BJ (cell line): ENCODE results near the gene HPS1. TPM values are rescaled to one million over a fixed set of nuclear protein-coding genes. Genes with fewer than 3 reads are reported as not detected.

Experiments used
- CTCF ChIA-PET: fragments of 350-600 bp; formaldehyde crosslinking; extraction: SDS; loops from one replicate; lab custom pipeline; 2021; ENCODE audit warnings: antibody characterized with exemption, inconsistent platforms; lab: Yijun Ruan, JAX
- POLR2A ChIA-PET: fragments of 300-600 bp; sonication (Branson Sonifier 250); formaldehyde crosslinking; extraction: SDS; loops from one replicate; lab custom pipeline; 2021; ENCODE audit warnings: antibody characterized with exemption; lab: Charles Lee
- DNase-seq: peaks from one replicate; pipeline ENCODE4 v3.0.0-alpha.2; 2011; ENCODE audit warnings: low read depth
- H3K27me3 ChIP-seq: 2 replicates; pipeline ENCODE4 v1.6.0; 2011; ENCODE audit warnings: low read length; ENCODE audit not compliant: control insufficient read depth, insufficient read depth
- H3K36me3 ChIP-seq: 2 replicates; pipeline ENCODE4 v1.5.1; 2011; ENCODE audit warnings: low read length; ENCODE audit not compliant: control insufficient read depth, insufficient read depth
- H3K4me3 ChIP-seq: 2 replicates; pipeline ENCODE4 v1.5.1; 2011; ENCODE audit warnings: low read depth, mild to moderate bottlenecking, control low read depth, low read length
- polyA plus RNA-seq: library from polyadenylated mRNA; depleted of rRNA; stranded (reverse); fragments of >200 nt; gene quantifications from 2 replicates; pipeline ENCODE4 v1.2.3, GENCODE V29; 2011
- TF ChIP-seq, protein P1 (sequence below): IDR thresholded peaks from 2 replicates; pipeline ENCODE4 v1.5.1; 2011; ENCODE audit warnings: low read depth, mild to moderate bottlenecking, control low read depth, inconsistent platforms, low read length, moderate library complexity; ENCODE audit not compliant: insufficient read depth

HPS1 gene
- polyA plus RNA-seq, 1 experiment = 88.8 TPM

DNA sequence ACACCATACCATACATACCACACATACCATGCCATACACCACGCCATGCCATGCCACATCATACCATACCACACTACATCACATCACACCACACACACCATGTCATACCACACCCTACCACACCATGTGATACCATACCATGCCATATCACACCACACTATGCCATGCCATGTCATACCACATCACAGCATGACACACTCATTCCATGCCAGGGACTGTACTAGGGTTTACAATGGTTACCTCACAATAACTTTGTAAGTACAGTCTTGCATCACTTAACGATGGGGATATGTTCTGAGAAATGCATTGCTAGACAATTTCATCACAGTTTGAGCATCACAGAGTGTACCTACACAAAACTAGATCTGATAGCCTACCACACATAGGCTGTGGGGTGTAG is 46.3 kb downstream of the HPS1 start:
- DNase-seq = no peak
- ChIA-PET CTCF (interaction anchor here (1.5 kb wide), 1 partner anchor 91 kb away, joined by 3 read pairs; no protein-coding TSS in a partner anchor), POLR2A (no interaction called here)
- Histone ChIP-seq H3K4me3 (no peak overlapping the region), H3K27me3 (no peaks in the 10 kb centered on the region), H3K36me3 (peaks cover 4% of the 10 kb centered on the region; the same call in 1 of the 2 replicates)
- TF ChIP-seq, protein P1, sequence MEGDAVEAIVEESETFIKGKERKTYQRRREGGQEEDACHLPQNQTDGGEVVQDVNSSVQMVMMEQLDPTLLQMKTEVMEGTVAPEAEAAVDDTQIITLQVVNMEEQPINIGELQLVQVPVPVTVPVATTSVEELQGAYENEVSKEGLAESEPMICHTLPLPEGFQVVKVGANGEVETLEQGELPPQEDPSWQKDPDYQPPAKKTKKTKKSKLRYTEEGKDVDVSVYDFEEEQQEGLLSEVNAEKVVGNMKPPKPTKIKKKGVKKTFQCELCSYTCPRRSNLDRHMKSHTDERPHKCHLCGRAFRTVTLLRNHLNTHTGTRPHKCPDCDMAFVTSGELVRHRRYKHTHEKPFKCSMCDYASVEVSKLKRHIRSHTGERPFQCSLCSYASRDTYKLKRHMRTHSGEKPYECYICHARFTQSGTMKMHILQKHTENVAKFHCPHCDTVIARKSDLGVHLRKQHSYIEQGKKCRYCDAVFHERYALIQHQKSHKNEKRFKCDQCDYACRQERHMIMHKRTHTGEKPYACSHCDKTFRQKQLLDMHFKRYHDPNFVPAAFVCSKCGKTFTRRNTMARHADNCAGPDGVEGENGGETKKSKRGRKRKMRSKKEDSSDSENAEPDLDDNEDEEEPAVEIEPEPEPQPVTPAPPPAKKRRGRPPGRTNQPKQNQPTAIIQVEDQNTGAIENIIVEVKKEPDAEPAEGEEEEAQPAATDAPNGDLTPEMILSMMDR = no peak

DNA sequence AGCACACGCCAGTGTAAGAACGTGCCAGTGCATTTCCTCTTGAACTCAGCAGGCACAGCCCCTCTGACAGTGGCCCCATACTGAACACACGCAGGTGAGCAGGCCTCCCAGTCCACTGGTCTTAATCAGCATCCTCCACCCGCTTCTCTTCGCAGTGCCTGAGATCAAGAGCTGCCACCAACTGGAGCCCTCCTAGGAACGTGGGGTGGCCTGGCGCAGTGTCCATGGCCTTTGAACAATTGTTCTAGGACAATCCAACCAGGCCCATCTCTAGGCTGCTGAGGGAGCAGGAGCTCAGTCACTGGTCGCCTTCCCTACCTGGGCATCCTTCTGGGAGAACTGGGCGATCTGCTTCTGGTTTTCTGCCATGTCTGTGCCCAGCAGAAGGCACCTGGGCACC is 47.0 kb downstream of the HPS1 start:
- TF ChIP-seq, protein P1 = no peak
- POLR2A ChIA-PET = no interaction called here
- DNase-seq = no peak
- Histone ChIP-seq H3K36me3 (peaks cover 4% of the 10 kb centered on the region), H3K27me3 (no peaks in the 10 kb centered on the region), H3K4me3 (no peak overlapping the region)
- CTCF ChIA-PET = interaction anchor here (1.2 to 1.5 kb wide), 2 partner anchors 68 to 90 kb away, joined by 3 read pairs; no protein-coding TSS in a partner anchor

DNA sequence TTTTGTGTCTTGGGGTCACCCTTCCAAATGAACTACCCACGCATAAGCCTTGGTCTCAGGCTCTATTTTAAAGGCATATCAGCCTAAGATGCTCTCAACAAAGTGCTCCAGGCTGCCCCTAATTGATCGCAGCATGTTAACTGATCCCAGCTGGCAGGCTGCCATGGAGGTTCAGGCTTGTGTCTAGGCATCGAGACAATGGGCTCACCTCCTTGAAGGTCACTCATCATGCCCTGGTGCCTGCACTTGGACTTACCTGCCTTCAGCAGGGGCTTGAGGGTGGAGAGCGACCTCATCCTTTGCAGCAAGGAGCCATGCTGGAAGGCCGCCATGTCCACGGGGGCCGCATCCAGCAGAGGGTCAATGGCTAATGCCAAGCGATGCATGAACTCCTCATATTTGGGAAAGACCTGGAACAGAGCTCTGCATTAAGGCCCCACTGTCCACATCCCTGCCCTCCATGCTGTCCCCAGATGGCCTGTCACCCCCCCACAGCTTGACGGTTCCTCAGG is 49.6 kb downstream of the HPS1 start:
- Histone ChIP-seq H3K4me3 (no peak overlapping the region), H3K27me3 (no peaks in the 10 kb centered on the region), H3K36me3 (peaks cover 4% of the 10 kb centered on the region)
- ChIA-PET CTCF (interaction anchor here (1.7 to 5.2 kb wide), 3 partner anchors 15 to 227 kb away, joined by 4 to 49 read pairs (median 48); no protein-coding TSS in a partner anchor), POLR2A (no interaction called here)
- TF ChIP-seq, protein P1 = no peak
- no peak for DNase-seq

DNA sequence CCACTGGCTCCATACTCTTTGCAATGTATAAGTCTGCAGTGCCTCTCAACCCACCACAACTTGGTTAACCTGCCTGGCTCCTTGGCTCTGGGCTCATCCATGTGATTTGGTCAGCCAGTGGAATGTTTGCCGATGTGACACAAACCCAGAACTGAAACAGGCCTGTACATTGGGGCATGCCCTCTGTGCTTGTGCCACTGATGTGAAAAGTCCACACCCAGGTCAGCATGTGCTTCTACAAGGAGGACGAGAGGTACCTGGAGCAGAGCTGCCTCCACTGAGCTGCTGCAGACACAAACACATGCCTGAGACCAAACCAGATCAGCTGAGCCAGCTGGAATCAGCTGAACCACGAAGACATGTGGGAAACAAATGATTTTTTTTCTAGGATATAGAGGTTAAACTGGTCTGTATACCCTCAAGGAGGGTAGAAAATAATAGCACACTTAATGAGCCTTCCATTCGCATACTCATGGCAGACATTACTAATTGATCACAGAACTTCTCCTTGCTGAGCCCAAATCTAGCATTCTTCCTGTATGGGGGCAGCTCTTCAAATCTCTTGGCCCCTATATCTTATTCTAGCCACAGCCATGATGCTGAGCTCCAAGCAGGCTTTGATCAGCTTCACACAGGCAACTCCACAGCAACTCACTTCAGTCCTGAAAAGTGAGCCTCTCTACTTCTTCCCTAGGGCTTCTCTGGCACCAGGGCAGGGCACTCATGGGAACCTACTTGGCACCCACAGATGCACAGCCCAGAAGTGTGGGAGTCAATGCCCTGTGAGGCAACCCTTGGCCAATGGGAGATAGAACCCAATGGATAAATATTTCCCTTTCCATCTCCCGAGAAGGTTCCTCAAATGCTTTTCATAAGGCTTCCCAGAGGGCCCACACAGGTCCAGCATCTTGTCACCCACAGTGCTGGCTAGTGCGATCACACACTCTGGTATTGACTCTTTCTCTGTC is 50.4 kb downstream of the HPS1 start:
- ChIA-PET POLR2A (no interaction called here), CTCF (interaction anchor here (1.1 to 5.2 kb wide), 7 partner anchors 8 to 227 kb away, joined by 3 to 49 read pairs (median 9); no protein-coding TSS in a partner anchor)
- no peaks in the 10 kb centered on the region for H3K27me3 ChIP-seq
- no peak overlapping the region for H3K4me3 ChIP-seq
- peaks cover 4% of the 10 kb centered on the region for H3K36me3 ChIP-seq
- DNase-seq = no peak
- TF ChIP-seq, protein P1 = no peak
